ENCODE data around the gene CMC4. TPM values are rescaled to one million over a fixed set of nuclear protein-coding genes. Genes with fewer than 3 reads are reported as not detected.
A peak's percentile ranks its signal among the peaks of the same experiment; 100 is the strongest.

CMC4 gene
- total RNA-seq, 1 donor from 2014 or later: 14.6 TPM

DNA sequence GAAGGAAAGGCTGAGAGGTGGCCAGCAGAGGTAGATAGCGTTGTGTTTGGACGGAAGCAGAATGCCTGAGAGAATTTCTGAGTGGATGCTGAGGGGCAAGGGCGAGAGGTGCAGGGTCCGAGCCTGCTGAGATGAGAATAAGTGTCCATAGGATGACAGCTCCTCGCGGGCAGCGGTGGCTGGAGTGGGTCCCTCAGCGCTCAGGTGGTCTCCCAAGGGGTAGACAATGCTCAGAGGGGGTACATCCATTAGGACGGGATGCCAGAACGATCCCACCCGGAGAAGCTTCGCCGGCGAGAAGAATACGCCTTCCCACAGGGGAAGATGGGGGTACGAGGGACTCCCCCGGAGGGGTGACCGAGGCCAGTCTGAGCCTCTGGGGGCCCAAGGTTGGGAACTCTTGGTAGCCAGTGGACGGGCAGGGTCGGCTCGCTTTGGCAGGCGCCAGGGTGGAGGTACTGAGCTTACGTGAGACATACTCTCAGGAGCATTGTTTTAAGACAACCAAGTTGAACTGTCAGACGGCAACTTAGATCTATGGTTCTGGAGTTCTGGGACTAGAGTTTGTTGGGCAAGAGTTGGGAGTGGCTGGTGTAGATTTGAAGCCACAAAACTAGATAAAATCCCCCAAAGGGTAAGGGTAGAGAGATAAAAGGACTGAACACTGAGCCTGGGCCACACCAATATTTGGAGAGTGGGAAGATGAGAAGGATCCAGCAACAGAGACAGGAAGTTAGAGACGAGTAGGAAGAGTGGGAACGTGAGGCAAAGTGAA lies 16.2 kb upstream of the CMC4 start:
- H3F3A ChIP-seq (ENCODE audit: low read depth): no peaks in the 10 kb centered on the region
- H3K4me1 Mint-ChIP-seq: no peaks in the 10 kb centered on the region
- H3K36me3 Mint-ChIP-seq: peaks cover 11% of the 10 kb centered on the region
- H3K9ac ChIP-seq: no peak overlapping the region
- no peak overlapping the region for H3K27ac Mint-ChIP-seq
- peaks cover 3% of the 10 kb centered on the region for H3K36me3 ChIP-seq
- no peak overlapping the region for H2AFZ ChIP-seq (replicated peaks)
- DNase-seq (ENCODE audit: low spot score): no peak
- no peaks in the 10 kb centered on the region for H3K4me1 ChIP-seq
- peaks cover 4% of the 10 kb centered on the region for H3K27me3 Mint-ChIP-seq (ENCODE audit: insufficient read depth, low read depth)
- no peak overlapping the region for H3K4me3 ChIP-seq
- TF ChIP-seq, protein P1, sequence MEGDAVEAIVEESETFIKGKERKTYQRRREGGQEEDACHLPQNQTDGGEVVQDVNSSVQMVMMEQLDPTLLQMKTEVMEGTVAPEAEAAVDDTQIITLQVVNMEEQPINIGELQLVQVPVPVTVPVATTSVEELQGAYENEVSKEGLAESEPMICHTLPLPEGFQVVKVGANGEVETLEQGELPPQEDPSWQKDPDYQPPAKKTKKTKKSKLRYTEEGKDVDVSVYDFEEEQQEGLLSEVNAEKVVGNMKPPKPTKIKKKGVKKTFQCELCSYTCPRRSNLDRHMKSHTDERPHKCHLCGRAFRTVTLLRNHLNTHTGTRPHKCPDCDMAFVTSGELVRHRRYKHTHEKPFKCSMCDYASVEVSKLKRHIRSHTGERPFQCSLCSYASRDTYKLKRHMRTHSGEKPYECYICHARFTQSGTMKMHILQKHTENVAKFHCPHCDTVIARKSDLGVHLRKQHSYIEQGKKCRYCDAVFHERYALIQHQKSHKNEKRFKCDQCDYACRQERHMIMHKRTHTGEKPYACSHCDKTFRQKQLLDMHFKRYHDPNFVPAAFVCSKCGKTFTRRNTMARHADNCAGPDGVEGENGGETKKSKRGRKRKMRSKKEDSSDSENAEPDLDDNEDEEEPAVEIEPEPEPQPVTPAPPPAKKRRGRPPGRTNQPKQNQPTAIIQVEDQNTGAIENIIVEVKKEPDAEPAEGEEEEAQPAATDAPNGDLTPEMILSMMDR (IDR thresholded peaks at IDR 0.05): no peak
- TF ChIP-seq EZH2 (IDR thresholded peaks at IDR 0.05): no peak
- TF ChIP-seq EZH2phosphoT487 (IDR thresholded peaks at IDR 0.05): no peak
- H3K4me2 ChIP-seq: no peak overlapping the region
- H4K20me1 ChIP-seq (ENCODE audit: low read depth): no peaks in the 10 kb centered on the region
- no peaks in the 10 kb centered on the region for H3K27me3 ChIP-seq
- no peaks in the 10 kb centered on the region for H3K79me2 ChIP-seq (ENCODE audit: low read depth)
- no peaks in the 10 kb centered on the region for H3K9me3 Mint-ChIP-seq
- H3K9me3 ChIP-seq (ENCODE audit: low read depth): no peaks in the 10 kb centered on the region
- no peak overlapping the region for H3K4me3 Mint-ChIP-seq
- H3K27ac ChIP-seq: no peak overlapping the region

DNA sequence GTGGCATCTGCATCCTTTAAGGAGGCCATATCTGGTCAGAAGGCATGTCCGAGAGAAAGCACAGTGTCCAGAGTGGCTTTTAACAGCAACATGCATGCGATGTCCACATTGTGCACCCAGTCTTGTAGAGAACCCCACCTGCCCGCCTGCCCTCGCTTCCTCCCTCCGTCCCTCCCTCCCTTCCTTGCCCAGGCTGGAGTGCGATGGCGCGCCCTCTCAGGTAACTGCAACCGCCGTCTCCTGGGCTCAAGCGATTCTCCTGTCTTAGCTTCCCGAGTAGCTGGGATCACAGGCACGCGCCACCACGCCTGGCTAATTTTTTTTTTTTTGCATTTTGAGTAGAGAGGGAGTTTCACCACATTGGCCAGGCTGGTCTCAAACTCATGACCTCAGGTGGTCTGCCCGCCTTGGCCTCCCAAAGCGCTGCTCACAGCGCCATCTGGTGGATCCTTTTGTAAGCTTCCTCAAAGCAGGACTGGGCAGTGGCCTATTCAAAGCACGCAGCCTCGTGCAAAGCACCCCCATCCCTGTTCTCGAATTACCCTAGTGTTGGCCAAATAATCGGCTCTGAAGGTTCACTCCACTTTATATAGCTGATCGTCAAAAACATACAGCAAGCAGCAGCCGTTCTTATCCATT lies 15.4 kb upstream of the CMC4 start:
- no peak overlapping the region for H3K9ac ChIP-seq
- no peaks in the 10 kb centered on the region for H4K20me1 ChIP-seq (ENCODE audit: low read depth)
- no peaks in the 10 kb centered on the region for H3K9me3 ChIP-seq (ENCODE audit: low read depth)
- DNase-seq (ENCODE audit: low spot score): peak; percentile 66
- H3K9me3 Mint-ChIP-seq: no peaks in the 10 kb centered on the region
- H3K36me3 ChIP-seq: no peaks in the 10 kb centered on the region
- no peak overlapping the region for H3K4me2 ChIP-seq
- H3K27me3 ChIP-seq: no peaks in the 10 kb centered on the region
- H3K27ac ChIP-seq: no peak overlapping the region
- H3F3A ChIP-seq (ENCODE audit: low read depth): no peaks in the 10 kb centered on the region
- H3K4me3 Mint-ChIP-seq: no peak overlapping the region
- no peaks in the 10 kb centered on the region for H3K4me1 ChIP-seq
- H3K79me2 ChIP-seq (ENCODE audit: low read depth): no peaks in the 10 kb centered on the region
- peaks cover 4% of the 10 kb centered on the region for H3K27me3 Mint-ChIP-seq (ENCODE audit: insufficient read depth, low read depth)
- H3K27ac Mint-ChIP-seq: no peak overlapping the region
- TF ChIP-seq, protein P1 (IDR thresholded peaks at IDR 0.05): peak; percentile 57
- TF ChIP-seq EZH2 (IDR thresholded peaks at IDR 0.05): no peak
- TF ChIP-seq EZH2phosphoT487 (IDR thresholded peaks at IDR 0.05): no peak
- H2AFZ ChIP-seq (replicated peaks): no peak overlapping the region
- peaks cover 11% of the 10 kb centered on the region for H3K36me3 Mint-ChIP-seq
- no peak overlapping the region for H3K4me3 ChIP-seq
- no peaks in the 10 kb centered on the region for H3K4me1 Mint-ChIP-seq

DNA sequence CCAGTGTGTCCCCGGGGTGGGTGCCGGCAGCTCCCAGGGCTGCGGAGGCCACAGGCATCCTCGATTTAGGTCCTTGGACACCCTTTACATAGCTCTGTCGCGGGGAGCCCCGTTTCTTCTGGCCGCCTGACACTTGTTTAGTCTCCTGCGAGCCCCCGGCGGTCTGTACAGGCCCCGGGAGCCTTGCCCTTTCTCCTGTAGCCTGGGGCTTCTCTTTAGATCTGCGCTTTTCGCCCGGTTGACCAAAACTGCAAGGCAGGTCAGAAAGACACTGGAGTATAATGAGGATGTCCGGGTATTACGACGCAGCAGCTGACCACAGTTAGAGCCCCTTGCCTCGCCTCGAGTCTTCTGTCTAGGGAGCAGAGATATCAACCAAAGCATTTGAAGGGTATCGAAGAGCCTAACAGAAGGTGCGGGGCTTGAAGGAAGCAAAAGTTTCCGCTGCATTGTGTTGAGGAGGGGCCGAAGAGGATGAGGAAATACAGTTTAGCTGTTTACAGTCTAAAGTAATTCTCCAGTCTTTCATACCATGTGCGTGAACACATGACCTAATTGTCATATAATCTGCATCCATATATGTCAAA lies 851 bp upstream of the CMC4 start:
- peak overlapping the region; percentile 36 for H2AFZ ChIP-seq (replicated peaks)
- H3K79me2 ChIP-seq (ENCODE audit: low read depth): peaks cover 29% of the 10 kb centered on the region
- H3K4me2 ChIP-seq: peak overlapping the region; percentile 75
- Mint-ChIP-seq H3K27ac (peak overlapping the region; percentile 32), H3K9me3 (peaks cover 6% of the 10 kb centered on the region), H3K4me3 (peak overlapping the region; percentile 92), H3K36me3 (no peaks in the 10 kb centered on the region), H3K27me3 (ENCODE audit: insufficient read depth, low read depth) (no peaks in the 10 kb centered on the region), H3K4me1 (peaks cover 23% of the 10 kb centered on the region)
- peaks cover 3% of the 10 kb centered on the region for H3F3A ChIP-seq (ENCODE audit: low read depth)
- no peaks in the 10 kb centered on the region for H3K27me3 ChIP-seq
- H3K27ac ChIP-seq: no peak overlapping the region
- peak overlapping the region; percentile 62 for H3K9ac ChIP-seq
- no peaks in the 10 kb centered on the region for H3K4me1 ChIP-seq
- H3K9me3 ChIP-seq (ENCODE audit: low read depth): no peaks in the 10 kb centered on the region
- peak overlapping the region; percentile 53 for H3K4me3 ChIP-seq
- DNase-seq (ENCODE audit: low spot score): peak; percentile 52
- TF ChIP-seq, protein P1 (IDR thresholded peaks at IDR 0.05): no peak
- no peak for TF ChIP-seq EZH2 (IDR thresholded peaks at IDR 0.05)
- no peak for TF ChIP-seq EZH2phosphoT487 (IDR thresholded peaks at IDR 0.05)
- peaks cover under 1% of the 10 kb centered on the region for H3K36me3 ChIP-seq
- H4K20me1 ChIP-seq (ENCODE audit: low read depth): no peaks in the 10 kb centered on the region
